ENCODE data around the gene POU6F2.
A peak's percentile ranks its signal among the peaks of the same experiment; 100 is the strongest.

The POU6F2 gene

DNA sequence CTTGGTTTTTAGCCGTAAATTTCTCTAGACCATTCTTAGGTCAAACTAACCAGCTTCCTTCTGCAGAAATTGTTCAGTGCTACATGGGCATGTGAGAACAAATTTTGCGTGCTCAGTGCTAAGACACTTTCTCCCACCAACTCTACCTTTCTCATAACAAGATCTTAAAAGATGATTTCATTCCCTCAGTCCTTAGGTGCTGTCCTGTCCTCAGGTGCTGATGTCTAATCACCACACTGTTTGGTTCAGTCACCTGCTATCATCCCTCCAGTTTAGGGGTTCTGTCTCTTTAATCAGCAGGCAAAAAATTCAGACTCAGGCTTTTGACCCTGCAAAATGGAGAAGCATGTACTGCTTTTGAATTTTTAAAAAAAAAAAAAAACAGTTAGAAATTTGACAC, 361.0 kb downstream of the POU6F2 start:
- no peak overlapping the region for H4K8ac ChIP-seq (ENCODE audit: low read depth, low read length)
- no peak overlapping the region for H3K27ac ChIP-seq (ENCODE audit: low read depth, low read length)
- H2AK5ac ChIP-seq (ENCODE audit: low read length) = no peak overlapping the region
- no peaks in the 10 kb centered on the region for H3K27me3 ChIP-seq (ENCODE audit: insufficient read depth, low read length, poor library complexity)
- no peak overlapping the region for H2BK120ac ChIP-seq (ENCODE audit: low read depth, low read length)
- H3K4me3 ChIP-seq (ENCODE audit: low read length) = no peak overlapping the region
- H2BK15ac ChIP-seq (replicated peaks; ENCODE audit: low read depth) = no peak overlapping the region
- no peaks in the 10 kb centered on the region for H3K79me2 ChIP-seq (ENCODE audit: control insufficient read depth, insufficient read depth, low read length)
- H3K36me3 ChIP-seq (ENCODE audit: control insufficient read depth, insufficient read depth, low read length) = no peaks in the 10 kb centered on the region
- no peak overlapping the region for H3K9ac ChIP-seq (ENCODE audit: low read length)
- no peak overlapping the region for H3K23ac ChIP-seq (ENCODE audit: low read length)
- H4K5ac ChIP-seq (ENCODE audit: low read length) = no peak overlapping the region
- H3K4ac ChIP-seq (ENCODE audit: low read depth, low read length) = no peak overlapping the region
- H3K79me1 ChIP-seq (ENCODE audit: low read length) = no peaks in the 10 kb centered on the region
- no CpG with 5 or more reads among the region's 2 CpGs for WGBS (ENCODE audit: extremely low coverage, insufficient coverage, low lambda C conversion rate)
- H3K56ac ChIP-seq (ENCODE audit: low read length) = no peak overlapping the region
- no peak overlapping the region for H2BK5ac ChIP-seq (ENCODE audit: low read length)
- no peak for DNase-seq
- no peak overlapping the region for H3K4me2 ChIP-seq (ENCODE audit: low read length)
- H3K4me1 ChIP-seq (ENCODE audit: control insufficient read depth, low read depth, low read length) = peaks cover 4% of the 10 kb centered on the region
- no peak overlapping the region for H3K18ac ChIP-seq (ENCODE audit: low read length)

DNA sequence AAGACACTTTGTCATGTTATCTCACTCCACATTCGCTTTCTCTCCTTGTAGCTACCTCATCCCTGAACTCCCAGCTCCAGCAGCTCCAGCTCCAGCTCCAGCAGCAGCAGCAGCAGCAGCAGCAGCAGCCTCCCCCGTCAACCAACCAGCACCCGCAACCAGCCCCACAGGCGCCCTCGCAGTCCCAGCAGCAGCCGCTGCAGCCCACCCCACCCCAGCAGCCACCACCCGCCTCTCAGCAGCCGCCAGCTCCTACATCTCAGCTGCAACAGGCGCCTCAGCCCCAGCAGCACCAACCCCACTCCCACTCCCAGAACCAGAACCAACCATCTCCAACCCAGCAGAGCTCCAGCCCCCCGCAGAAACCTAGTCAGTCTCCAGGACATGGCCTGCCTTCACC, 361.9 kb downstream of the POU6F2 start:
- H2AK5ac ChIP-seq (ENCODE audit: low read length) = no peak overlapping the region
- no peaks in the 10 kb centered on the region for H3K27me3 ChIP-seq (ENCODE audit: insufficient read depth, low read length, poor library complexity)
- H3K79me2 ChIP-seq (ENCODE audit: control insufficient read depth, insufficient read depth, low read length) = no peaks in the 10 kb centered on the region
- no peak overlapping the region for H3K27ac ChIP-seq (ENCODE audit: low read depth, low read length)
- H3K4ac ChIP-seq (ENCODE audit: low read depth, low read length) = no peak overlapping the region
- H4K5ac ChIP-seq (ENCODE audit: low read length) = no peak overlapping the region
- no peak overlapping the region for H2BK15ac ChIP-seq (replicated peaks; ENCODE audit: low read depth)
- H3K23ac ChIP-seq (ENCODE audit: low read length) = no peak overlapping the region
- H3K4me1 ChIP-seq (ENCODE audit: control insufficient read depth, low read depth, low read length) = no peaks in the 10 kb centered on the region
- H3K56ac ChIP-seq (ENCODE audit: low read length) = no peak overlapping the region
- H3K4me2 ChIP-seq (ENCODE audit: low read length) = no peak overlapping the region
- H3K4me3 ChIP-seq (ENCODE audit: low read length) = no peak overlapping the region
- no peaks in the 10 kb centered on the region for H3K79me1 ChIP-seq (ENCODE audit: low read length)
- no peaks in the 10 kb centered on the region for H3K36me3 ChIP-seq (ENCODE audit: control insufficient read depth, insufficient read depth, low read length)
- H3K18ac ChIP-seq (ENCODE audit: low read length) = no peak overlapping the region
- WGBS (ENCODE audit: extremely low coverage, insufficient coverage, low lambda C conversion rate) = no CpG with 5 or more reads among the region's 10 CpGs
- no peak overlapping the region for H2BK120ac ChIP-seq (ENCODE audit: low read depth, low read length)
- H3K9ac ChIP-seq (ENCODE audit: low read length) = no peak overlapping the region
- H2BK5ac ChIP-seq (ENCODE audit: low read length) = no peak overlapping the region
- no peak overlapping the region for H4K8ac ChIP-seq (ENCODE audit: low read depth, low read length)
- DNase-seq = no peak

DNA sequence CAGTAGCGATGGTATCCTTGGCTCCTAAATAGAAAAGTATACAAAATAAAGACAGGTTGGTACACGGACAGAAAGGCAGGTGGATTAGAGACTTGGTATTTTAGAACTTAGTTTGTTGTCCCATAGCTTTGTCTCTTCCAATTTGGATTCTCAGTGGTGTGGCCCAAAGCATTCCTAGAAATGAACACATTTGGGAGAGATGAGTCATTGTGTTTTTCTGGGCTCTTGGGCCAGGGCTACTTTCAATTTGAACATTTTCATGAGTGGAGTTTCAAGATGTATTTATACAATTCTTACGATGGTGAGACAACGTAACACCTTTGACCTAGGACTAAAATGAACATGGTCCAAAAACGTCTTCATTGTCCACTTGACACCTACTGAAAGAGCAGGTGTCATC, 363.4 kb downstream of the POU6F2 start:
- H3K4me3 ChIP-seq (ENCODE audit: low read length) = no peak overlapping the region
- H3K79me2 ChIP-seq (ENCODE audit: control insufficient read depth, insufficient read depth, low read length) = no peaks in the 10 kb centered on the region
- H3K18ac ChIP-seq (ENCODE audit: low read length) = no peak overlapping the region
- no peaks in the 10 kb centered on the region for H3K79me1 ChIP-seq (ENCODE audit: low read length)
- no peak overlapping the region for H3K4ac ChIP-seq (ENCODE audit: low read depth, low read length)
- no peaks in the 10 kb centered on the region for H3K36me3 ChIP-seq (ENCODE audit: control insufficient read depth, insufficient read depth, low read length)
- H3K27me3 ChIP-seq (ENCODE audit: insufficient read depth, low read length, poor library complexity) = no peaks in the 10 kb centered on the region
- H3K4me1 ChIP-seq (ENCODE audit: control insufficient read depth, low read depth, low read length) = no peaks in the 10 kb centered on the region
- H2BK5ac ChIP-seq (ENCODE audit: low read length) = no peak overlapping the region
- no peak overlapping the region for H3K4me2 ChIP-seq (ENCODE audit: low read length)
- H3K56ac ChIP-seq (ENCODE audit: low read length) = no peak overlapping the region
- DNase-seq = no peak
- H2AK5ac ChIP-seq (ENCODE audit: low read length) = no peak overlapping the region
- H4K8ac ChIP-seq (ENCODE audit: low read depth, low read length) = no peak overlapping the region
- H2BK120ac ChIP-seq (ENCODE audit: low read depth, low read length) = no peak overlapping the region
- no peak overlapping the region for H4K5ac ChIP-seq (ENCODE audit: low read length)
- no peak overlapping the region for H3K23ac ChIP-seq (ENCODE audit: low read length)
- H2BK15ac ChIP-seq (replicated peaks; ENCODE audit: low read depth) = no peak overlapping the region
- H3K9ac ChIP-seq (ENCODE audit: low read length) = no peak overlapping the region
- WGBS (ENCODE audit: extremely low coverage, insufficient coverage, low lambda C conversion rate) = no CpG with 5 or more reads among the region's 5 CpGs
- no peak overlapping the region for H3K27ac ChIP-seq (ENCODE audit: low read depth, low read length)

DNA sequence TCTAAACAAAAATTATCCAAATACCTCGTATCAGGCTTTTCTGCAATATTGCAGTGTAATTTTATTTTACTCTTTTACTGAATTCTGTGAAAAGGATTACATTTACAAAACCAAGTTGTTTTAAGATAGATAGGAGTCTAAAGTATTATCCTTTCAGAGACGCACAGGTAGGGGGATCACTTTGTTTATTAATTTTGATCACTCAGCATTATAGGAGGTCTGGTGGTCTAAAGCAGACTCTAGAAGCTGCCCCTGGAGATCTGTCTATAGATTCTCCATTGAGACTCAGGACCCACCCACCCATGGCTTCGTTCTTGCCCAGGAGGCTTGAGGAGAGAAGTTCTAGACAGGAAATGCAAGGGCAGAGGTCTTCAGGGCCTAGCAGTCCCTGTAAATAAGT, 365.1 kb downstream of the POU6F2 start:
- no CpG with 5 or more reads among the region's 3 CpGs for WGBS (ENCODE audit: extremely low coverage, insufficient coverage, low lambda C conversion rate)
- H3K36me3 ChIP-seq (ENCODE audit: control insufficient read depth, insufficient read depth, low read length) = no peaks in the 10 kb centered on the region
- no peaks in the 10 kb centered on the region for H3K4me1 ChIP-seq (ENCODE audit: control insufficient read depth, low read depth, low read length)

DNA sequence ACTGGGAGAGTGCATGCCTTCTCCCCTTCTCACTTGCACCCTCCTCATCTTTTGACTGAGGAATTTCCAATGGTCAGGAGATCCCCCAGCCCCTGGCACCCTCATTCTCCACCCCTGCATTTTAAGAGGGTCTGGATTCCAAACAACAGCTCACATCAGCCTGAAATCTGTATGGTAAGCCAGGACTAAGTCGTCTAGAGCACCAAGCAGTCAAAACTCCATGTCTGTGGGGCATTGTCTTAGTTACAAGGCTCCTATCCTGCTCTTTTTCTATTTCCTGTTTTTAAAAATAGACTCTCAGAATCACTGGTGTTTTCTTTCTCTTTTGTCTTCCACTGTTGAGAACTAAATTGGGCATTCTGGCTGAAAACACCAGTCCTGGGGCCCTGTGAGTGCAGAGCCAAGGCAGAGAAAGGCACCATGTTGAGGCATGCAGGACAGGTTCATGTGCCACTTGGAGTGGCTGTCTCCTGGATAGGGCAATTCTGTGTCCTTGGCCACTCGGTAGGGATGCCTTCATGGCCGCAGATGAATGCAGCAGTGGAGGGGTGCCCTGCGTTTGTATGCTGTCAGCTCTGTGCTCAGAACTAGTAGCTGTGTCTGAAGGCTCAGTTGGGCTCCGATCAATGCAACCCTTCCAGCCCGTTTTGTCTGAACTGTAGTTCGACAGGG, 371.9 kb downstream of the POU6F2 start:
- H3K4me2 ChIP-seq (ENCODE audit: low read length) = no peak overlapping the region
- no peak overlapping the region for H3K4ac ChIP-seq (ENCODE audit: low read depth, low read length)
- no CpG with 5 or more reads among the region's 7 CpGs for WGBS (ENCODE audit: extremely low coverage, insufficient coverage, low lambda C conversion rate)

More for the DNA sequence above, 365.1 kb downstream of the POU6F2 start:
- H3K18ac ChIP-seq (ENCODE audit: low read length) = no peak overlapping the region
- H2BK15ac ChIP-seq (replicated peaks; ENCODE audit: low read depth) = no peak overlapping the region
- no peaks in the 10 kb centered on the region for H3K79me2 ChIP-seq (ENCODE audit: control insufficient read depth, insufficient read depth, low read length)
- H3K79me1 ChIP-seq (ENCODE audit: low read length) = no peaks in the 10 kb centered on the region
- no peak overlapping the region for H3K56ac ChIP-seq (ENCODE audit: low read length)
- H3K4me2 ChIP-seq (ENCODE audit: low read length) = no peak overlapping the region
- H3K4me3 ChIP-seq (ENCODE audit: low read length) = no peak overlapping the region
- no peak overlapping the region for H2AK5ac ChIP-seq (ENCODE audit: low read length)
- H3K23ac ChIP-seq (ENCODE audit: low read length) = no peak overlapping the region
- no peak overlapping the region for H4K5ac ChIP-seq (ENCODE audit: low read length)
- H3K27me3 ChIP-seq (ENCODE audit: insufficient read depth, low read length, poor library complexity) = no peaks in the 10 kb centered on the region
- no peak overlapping the region for H4K8ac ChIP-seq (ENCODE audit: low read depth, low read length)
- DNase-seq = no peak
- H3K9ac ChIP-seq (ENCODE audit: low read length) = no peak overlapping the region
- no peak overlapping the region for H3K4ac ChIP-seq (ENCODE audit: low read depth, low read length)
- H2BK120ac ChIP-seq (ENCODE audit: low read depth, low read length) = peak overlapping the region; percentile 3
- no peak overlapping the region for H3K27ac ChIP-seq (ENCODE audit: low read depth, low read length)
- H2BK5ac ChIP-seq (ENCODE audit: low read length) = no peak overlapping the region

More for the DNA sequence above, 371.9 kb downstream of the POU6F2 start:
- no peak overlapping the region for H3K18ac ChIP-seq (ENCODE audit: low read length)
- H3K79me1 ChIP-seq (ENCODE audit: low read length) = no peaks in the 10 kb centered on the region
- H3K56ac ChIP-seq (ENCODE audit: low read length) = peak overlapping the region; percentile 52
- H4K5ac ChIP-seq (ENCODE audit: low read length) = no peak overlapping the region
- H3K27ac ChIP-seq (ENCODE audit: low read depth, low read length) = no peak overlapping the region
- no peak overlapping the region for H2BK15ac ChIP-seq (replicated peaks; ENCODE audit: low read depth)
- H3K23ac ChIP-seq (ENCODE audit: low read length) = no peak overlapping the region
- no peaks in the 10 kb centered on the region for H3K36me3 ChIP-seq (ENCODE audit: control insufficient read depth, insufficient read depth, low read length)
- no peak overlapping the region for H3K4me3 ChIP-seq (ENCODE audit: low read length)
- no peak overlapping the region for H2BK5ac ChIP-seq (ENCODE audit: low read length)
- no peak overlapping the region for H4K8ac ChIP-seq (ENCODE audit: low read depth, low read length)
- no peak for DNase-seq
- no peak overlapping the region for H2AK5ac ChIP-seq (ENCODE audit: low read length)
- H2BK120ac ChIP-seq (ENCODE audit: low read depth, low read length) = no peak overlapping the region
- no peaks in the 10 kb centered on the region for H3K79me2 ChIP-seq (ENCODE audit: control insufficient read depth, insufficient read depth, low read length)
- H3K4me1 ChIP-seq (ENCODE audit: control insufficient read depth, low read depth, low read length) = peaks cover 8% of the 10 kb centered on the region
- no peak overlapping the region for H3K9ac ChIP-seq (ENCODE audit: low read length)
- H3K27me3 ChIP-seq (ENCODE audit: insufficient read depth, low read length, poor library complexity) = no peaks in the 10 kb centered on the region
